T47D (cell line): ENCODE data around the gene TRAPPC8.

Source experiments
- DNase-seq, 2 experiments: peaks; one replicate each; pipeline versions ENCODE4 v3.0.0 to v3.0.0-alpha.2; 2011 to 2012; ENCODE audit warnings: low read depth in 1 of 2, low spot score in 1 of 2
- JUND ChIP-seq: IDR thresholded peaks from 2 replicates; pipeline ENCODE4 v1.6.1; 2012; ENCODE audit warnings: low read depth
- in situ Hi-C: cut with HindIII; loops from 2 replicates; pipeline ENCODE4 v1.10.0; 2016; ENCODE audit warnings: low sequenced_read_pairs, low pct_unique_long_range_greater_than_20kb

The TRAPPC8 gene

DNA sequence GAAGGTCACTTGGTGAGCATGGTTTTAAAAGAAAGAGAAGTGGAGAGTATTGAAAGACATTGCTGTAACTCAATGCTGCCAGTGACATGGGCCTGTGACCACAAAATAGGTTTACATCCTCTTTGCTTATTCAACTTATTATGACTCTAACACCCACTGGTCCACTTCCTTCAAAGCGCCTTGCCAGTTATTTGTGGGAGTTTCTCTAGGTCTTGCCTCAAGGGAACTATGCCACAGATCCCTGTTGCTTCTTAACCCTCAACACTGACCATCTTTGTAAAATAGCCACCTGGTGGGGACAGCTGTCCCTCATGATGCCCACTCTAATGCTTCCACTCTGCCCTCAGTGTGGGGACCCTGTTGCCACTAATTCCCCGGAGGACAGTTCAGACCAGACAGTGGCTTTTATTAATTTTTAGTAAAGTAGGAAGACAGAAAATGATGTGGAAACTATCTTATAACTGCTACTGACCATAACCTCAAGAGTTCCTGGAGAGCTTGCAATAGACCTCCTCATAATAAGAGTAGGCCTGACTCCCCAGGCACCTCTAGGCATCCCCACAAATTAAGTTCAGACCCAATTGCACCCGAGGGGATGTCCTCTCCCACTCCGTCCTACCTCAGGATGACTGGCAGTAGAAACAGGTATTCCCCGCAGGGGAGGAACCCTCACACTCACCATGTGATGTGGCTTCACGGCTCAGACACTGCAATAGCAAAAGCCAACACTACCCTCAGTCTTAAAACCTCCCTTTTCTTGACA, 150.9 kb downstream of the TRAPPC8 start:
- in situ Hi-C loops = no loop called here
- no peak for TF ChIP-seq JUND

DNA sequence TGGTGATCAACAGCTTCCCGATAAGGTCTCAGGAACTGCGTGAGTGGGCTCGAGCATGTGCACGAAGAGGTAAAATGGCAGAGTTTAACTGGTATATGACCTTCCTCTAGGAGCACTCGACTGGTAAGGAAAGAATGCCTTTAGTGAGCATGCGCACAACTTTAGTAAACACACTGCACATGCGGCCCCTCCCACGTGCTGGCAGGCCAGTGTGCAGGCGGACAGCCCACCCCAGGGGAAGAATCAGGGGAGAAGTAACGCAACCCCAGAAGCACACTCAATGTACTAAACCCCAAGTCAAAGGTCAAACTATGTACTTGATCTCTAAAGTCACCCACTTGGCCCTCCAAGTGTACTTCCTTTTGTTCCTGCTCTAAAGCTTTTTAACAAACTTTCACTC, 153.5 kb downstream of the TRAPPC8 start:
- no peak for DNase-seq
- TF ChIP-seq JUND = no peak
- in situ Hi-C loops = no loop called here

More for the DNA sequence above, 150.9 kb downstream of the TRAPPC8 start:
- peak in 1 of 2 experiments; percentile 13 for DNase-seq

GRCh38 chr18:31783059-31783458, 159.9 kb downstream of the TRAPPC8 start:
- no peak for TF ChIP-seq JUND
- no peak for DNase-seq
- in situ Hi-C loops = no loop called here
